ENCODE measurements around the gene SCTR. TPM values are rescaled to one million over a fixed set of nuclear protein-coding genes. Genes with fewer than 3 reads are reported as not detected.
A peak's percentile ranks its signal among the peaks of the same experiment; 100 is the strongest.

SCTR gene
- total RNA-seq, 2 experiments from 2014 or later: not detected

GRCh38 chr2:119438128-119438656 is 86.1 kb downstream of the SCTR start:
- ChIA-PET CTCF (no interaction called here), POLR2A (no interaction called here)
- H3K27ac Mint-ChIP-seq: no peak overlapping the region
- no peak overlapping the region for H3K4me3 Mint-ChIP-seq
- H3K4me1 Mint-ChIP-seq: no peaks in the 10 kb centered on the region
- DNase-seq: no peak
- no peaks in the 10 kb centered on the region for H3K9me3 Mint-ChIP-seq
- peaks cover 12% of the 10 kb centered on the region for H3K27me3 Mint-ChIP-seq
- no peaks in the 10 kb centered on the region for H3K36me3 Mint-ChIP-seq (ENCODE audit: low read depth)

GRCh38 chr2:119436993-119437772 is 87.1 kb downstream of the SCTR start:
- POLR2A ChIA-PET: no interaction called here
- no peak for DNase-seq
- CTCF ChIA-PET: no interaction called here
- H3K9me3 Mint-ChIP-seq: no peaks in the 10 kb centered on the region
- no peak overlapping the region for H3K4me3 Mint-ChIP-seq
- no peaks in the 10 kb centered on the region for H3K36me3 Mint-ChIP-seq (ENCODE audit: low read depth)
- no peak overlapping the region for H3K27ac Mint-ChIP-seq
- H3K4me1 Mint-ChIP-seq: peaks cover 1% of the 10 kb centered on the region
- H3K27me3 Mint-ChIP-seq: peaks cover 22% of the 10 kb centered on the region

- ChIA-PET POLR2A (no interaction called here), CTCF (no interaction called here)
- H3K4me3 Mint-ChIP-seq: no peak overlapping the region
- peak overlapping the region; percentile 64 for H3K27ac Mint-ChIP-seq
- no peak for DNase-seq
- no peaks in the 10 kb centered on the region for H3K36me3 Mint-ChIP-seq (ENCODE audit: low read depth)
- H3K9me3 Mint-ChIP-seq: no peaks in the 10 kb centered on the region
- peaks cover 28% of the 10 kb centered on the region for H3K27me3 Mint-ChIP-seq
- peaks cover 5% of the 10 kb centered on the region for H3K4me1 Mint-ChIP-seq
Observed at GRCh38 chr2:119435953-119436297, 88.4 kb downstream of the SCTR start.

GRCh38 chr2:119435081-119435952 is 89.0 kb downstream of the SCTR start:
- CTCF ChIA-PET: interaction anchor here (0.5 kb wide), 1 partner anchor 250 kb away, joined by 5 read pairs; no protein-coding TSS in a partner anchor
- Mint-ChIP-seq H3K4me1 (peaks cover 5% of the 10 kb centered on the region), H3K4me3 (no peak overlapping the region), H3K27ac (peak overlapping the region; percentile 64), H3K9me3 (no peaks in the 10 kb centered on the region), H3K36me3 (ENCODE audit: low read depth) (no peaks in the 10 kb centered on the region), H3K27me3 (peaks cover 34% of the 10 kb centered on the region)
- POLR2A ChIA-PET: no interaction called here
- DNase-seq: no peak

- Mint-ChIP-seq H3K27ac (no peak overlapping the region), H3K27me3 (peaks cover 39% of the 10 kb centered on the region), H3K4me1 (peaks cover 5% of the 10 kb centered on the region), H3K9me3 (no peaks in the 10 kb centered on the region), H3K36me3 (ENCODE audit: low read depth) (no peaks in the 10 kb centered on the region), H3K4me3 (no peak overlapping the region)
- ChIA-PET POLR2A (no interaction called here), CTCF (interaction anchor here (0.5 kb wide), 1 partner anchor 249 kb away, joined by 5 read pairs; no protein-coding TSS in a partner anchor)
- no peak for DNase-seq
Observed at GRCh38 chr2:119434664-119435063, 89.6 kb downstream of the SCTR start.

GRCh38 chr2:119433636-119434327 is 90.5 kb downstream of the SCTR start:
- DNase-seq: no peak
- Mint-ChIP-seq H3K27me3 (peaks cover 46% of the 10 kb centered on the region), H3K9me3 (no peaks in the 10 kb centered on the region), H3K4me1 (peaks cover 5% of the 10 kb centered on the region), H3K4me3 (no peak overlapping the region), H3K36me3 (ENCODE audit: low read depth) (no peaks in the 10 kb centered on the region), H3K27ac (no peak overlapping the region)
- CTCF ChIA-PET: no interaction called here
- POLR2A ChIA-PET: no interaction called here

GRCh38 chr2:119432851-119433522 is 91.3 kb downstream of the SCTR start:
- Mint-ChIP-seq H3K27me3 (peaks cover 53% of the 10 kb centered on the region), H3K27ac (no peak overlapping the region)

GRCh38 chr2:119431976-119432850 is 92.1 kb downstream of the SCTR start:
- no peak for DNase-seq
- H3K4me3 Mint-ChIP-seq: no peak overlapping the region
- H3K4me1 Mint-ChIP-seq: peaks cover 5% of the 10 kb centered on the region
- H3K36me3 Mint-ChIP-seq (ENCODE audit: low read depth): no peaks in the 10 kb centered on the region
- peaks cover 60% of the 10 kb centered on the region for H3K27me3 Mint-ChIP-seq
- H3K27ac Mint-ChIP-seq: no peak overlapping the region
- ChIA-PET CTCF (interaction anchor here (1.0 kb wide), 1 partner anchor 8 kb away, joined by 5 read pairs; no protein-coding TSS in a partner anchor), POLR2A (no interaction called here)
- no peaks in the 10 kb centered on the region for H3K9me3 Mint-ChIP-seq

More at GRCh38 chr2:119432851-119433522, 91.3 kb downstream of the SCTR start:
- ChIA-PET POLR2A (no interaction called here), CTCF (no interaction called here)
- Mint-ChIP-seq H3K9me3 (no peaks in the 10 kb centered on the region), H3K36me3 (ENCODE audit: low read depth) (no peaks in the 10 kb centered on the region), H3K4me1 (peaks cover 5% of the 10 kb centered on the region), H3K4me3 (no peak overlapping the region)
- DNase-seq: no peak

GRCh38 chr2:119431155-119431975 is 92.9 kb downstream of the SCTR start, which contains the start of gene TMEM37:
Gene TMEM37 (plus strand): TSS chr2:119431854. CDS start chr2:119431904, 50 bp downstream.
- H3K4me1 Mint-ChIP-seq: peaks cover 5% of the 10 kb centered on the region
- no peaks in the 10 kb centered on the region for H3K36me3 Mint-ChIP-seq (ENCODE audit: low read depth)
- CTCF ChIA-PET: interaction anchor here (1.0 kb wide), 1 partner anchor 9 kb away, joined by 5 read pairs; no protein-coding TSS in a partner anchor
- H3K4me3 Mint-ChIP-seq: no peak within 1 kb of the TSS
- H3K9me3 Mint-ChIP-seq: no peaks in the 10 kb centered on the region
- POLR2A ChIA-PET: no interaction called here
- H3K27me3 Mint-ChIP-seq: peaks cover 61% of the 10 kb centered on the region
- no peak within 1 kb of the TSS for H3K27ac Mint-ChIP-seq
- DNase-seq: no peak

- H3K4me1 Mint-ChIP-seq: peaks cover 5% of the 10 kb centered on the region
- CTCF ChIA-PET: no interaction called here
- no peaks in the 10 kb centered on the region for H3K36me3 Mint-ChIP-seq (ENCODE audit: low read depth)
- no peaks in the 10 kb centered on the region for H3K9me3 Mint-ChIP-seq
- H3K27me3 Mint-ChIP-seq: peaks cover 63% of the 10 kb centered on the region
- no peak overlapping the region for H3K4me3 Mint-ChIP-seq
- POLR2A ChIA-PET: no interaction called here
- no peak for DNase-seq
- H3K27ac Mint-ChIP-seq: no peak overlapping the region
Observed at GRCh38 chr2:119430023-119430498, 94.2 kb downstream of the SCTR start.
